Upper lobe of left lung (tissue), 6 donors: ENCODE data around the gene IL1RN. TPM values are rescaled to one million over a fixed set of nuclear protein-coding genes. Genes with fewer than 3 reads are reported as not detected.

Experiments used
- ATAC-seq, 2 donors: fragments of 200-7000 bp; cut with Tn5 transposase; one replicate each; pipeline ENCODE4 v1.9.1; 2022; ENCODE audit warnings: mild to moderate bottlenecking in 2 of 2, moderate library complexity in 2 of 2; ENCODE audit not compliant: low FRiP score in 2 of 2
- DNase-seq, 2 donors: peaks; one replicate each; pipeline ENCODE4 v3.0.0-alpha.2; 2019 to 2020
- H3K27ac ChIP-seq, 4 donors: fragments of 200-600 bp; sonication (generic); one replicate each; pipeline ENCODE4 v1.5.1; 2016 to 2019
- H3K27me3 ChIP-seq, 4 donors: fragments of 200-600 bp; sonication (generic); one replicate each; pipeline ENCODE4 v1.5.1; 2017 to 2019
- H3K36me3 ChIP-seq, 4 donors: fragments of 200-600 bp; sonication (generic); one replicate each; pipeline ENCODE4 v1.5.1; 2016 to 2019
- H3K4me1 ChIP-seq, 4 donors: fragments of 200-600 bp; sonication (generic); one replicate each; pipeline ENCODE4 v1.5.1; 2018 to 2019
- H3K4me3 ChIP-seq, 4 donors: fragments of 200-600 bp; sonication (generic); one replicate each; pipeline ENCODE4 v1.5.1; 2017 to 2019; ENCODE audit warnings: mild to moderate bottlenecking in 2 of 4, moderate library complexity in 1 of 4
- H3K9me3 ChIP-seq, 4 donors: fragments of 200-600 bp; sonication (generic); one replicate each; pipeline ENCODE4 v1.5.1; 2018 to 2019
- EP300 ChIP-seq, 4 donors: sonication (generic); formaldehyde crosslinking; IDR thresholded peaks; one replicate each; pipeline ENCODE4 v1.5.1; 2017; ENCODE audit warnings: antibody characterized with exemption in 4 of 4, control low read depth in 2 of 4
- POLR2A ChIP-seq, 4 donors: fragments of 450-650 bp; IDR thresholded peaks; one replicate each; pipeline ENCODE4 v1.5.1; 2016 to 2017; ENCODE audit warnings: antibody characterized with exemption in 4 of 4, mild to moderate bottlenecking in 2 of 4
- POLR2AphosphoS5 ChIP-seq, 2 donors: sonication (generic); formaldehyde crosslinking; IDR thresholded peaks; one replicate each; pipeline ENCODE4 v1.5.1; 2017; ENCODE audit warnings: antibody characterized with exemption in 2 of 2
- WGBS, 2 donors: methylation state at CpG; one replicate each; pipeline ENCODE4 v1.1.5; 2017 to 2018; 5-methylcytosine and 5-hydroxymethylcytosine counted together
- total RNA-seq, 6 donors: library from RNA; depleted of rRNA in 4 of 6; stranded (reverse); fragments of >200 nt in 4 of 6; gene quantifications; one replicate each; pipeline versions ENCODE4 v1.1.0 to v1.2.1, GENCODE V29; 2016 to 2021
- TF ChIP-seq, protein P1 (sequence below), 6 experiments: fragments of 450-650 bp in 4 of 6; fragments of 200-600 bp in 2 of 6; sonication (generic) in 2 of 6; IDR thresholded peaks; one replicate each; pipeline ENCODE4 v1.5.1; 2016 to 2019; ENCODE audit warnings: antibody characterized with exemption in 6 of 6
- donor health status: DM: no; HTN: no; CAD: no; lungs with moderate emphysema.
- donor health status: DM: no; HTN: yes; CAD: no; lungs with severe emphysema.

The IL1RN gene
- total RNA-seq, 6 donors from 2014 or later, result 2.0 to 40.6 (median 7.9) TPM

DNA sequence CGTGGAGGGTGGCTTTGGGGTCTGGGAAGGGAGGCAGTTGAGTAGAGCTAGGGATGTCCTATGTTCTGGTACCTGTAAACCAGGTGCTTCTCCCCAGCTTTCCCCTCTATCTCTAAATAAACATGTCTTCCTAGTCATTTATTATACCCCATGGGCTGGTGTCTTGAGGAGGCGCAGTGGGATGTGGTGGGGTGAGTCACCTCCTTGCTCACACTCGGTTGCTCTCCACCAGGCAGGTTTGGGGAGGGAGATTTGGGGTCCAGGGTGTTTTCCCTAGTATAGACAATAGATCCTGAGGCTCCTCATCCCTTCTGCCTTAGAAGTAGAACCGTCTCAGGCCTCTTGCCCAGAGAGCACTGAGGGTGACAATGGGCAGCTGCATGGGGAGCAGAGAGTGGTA is 51.5 kb downstream of the IL1RN start:
- no peaks in the 10 kb centered on the region for H3K9me3 ChIP-seq

DNA sequence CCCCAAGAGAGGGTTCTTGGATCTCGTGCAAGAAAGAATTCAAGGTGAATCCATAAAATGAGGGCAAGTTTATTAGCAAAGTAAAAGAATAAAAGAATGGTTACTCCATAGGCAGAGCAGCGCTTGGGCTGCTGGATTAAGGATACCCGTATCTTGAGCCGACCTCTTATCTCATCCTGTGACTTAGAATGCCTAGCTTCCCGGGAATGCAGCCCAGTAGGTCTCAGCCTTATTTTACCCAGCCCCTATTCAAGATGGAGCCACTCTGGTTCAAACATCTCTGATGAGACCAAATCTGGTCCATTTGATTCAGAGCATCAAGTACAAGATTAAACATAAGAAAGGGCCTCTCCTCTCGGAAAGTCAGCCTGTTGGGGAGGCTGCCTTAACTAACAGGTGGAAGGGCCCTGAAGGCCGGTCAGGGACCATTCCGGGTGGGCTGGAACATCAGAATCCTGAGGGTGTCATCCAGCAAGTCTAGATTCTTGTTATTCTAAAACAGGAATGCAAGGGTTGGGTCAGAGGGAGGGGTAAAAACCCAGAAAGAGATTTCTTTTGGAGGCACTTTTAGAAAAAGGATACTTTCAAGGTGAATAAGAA is 52.1 kb downstream of the IL1RN start:
- H3K27ac ChIP-seq, result no peak overlapping the region
- 96 to 98% methylated on average over 8 of the region's 8 CpGs for WGBS, 2 donors
- peaks cover 19 to 53% (median 37%) of the 10 kb centered on the region in 4 donors for H3K4me1 ChIP-seq
- no peaks in the 10 kb centered on the region for H3K27me3 ChIP-seq
- DNase-seq, result no peak
- peaks cover 0 to 2% (median 1%) of the 10 kb centered on the region in 4 donors for H3K36me3 ChIP-seq
- H3K9me3 ChIP-seq, result no peaks in the 10 kb centered on the region
- no peak for ATAC-seq
- TF ChIP-seq POLR2A (IDR thresholded peaks at IDR 0.05) (no peak), EP300 (IDR thresholded peaks at IDR 0.05) (no peak), POLR2AphosphoS5 (IDR thresholded peaks at IDR 0.05) (no peak)
- TF ChIP-seq, protein P1, sequence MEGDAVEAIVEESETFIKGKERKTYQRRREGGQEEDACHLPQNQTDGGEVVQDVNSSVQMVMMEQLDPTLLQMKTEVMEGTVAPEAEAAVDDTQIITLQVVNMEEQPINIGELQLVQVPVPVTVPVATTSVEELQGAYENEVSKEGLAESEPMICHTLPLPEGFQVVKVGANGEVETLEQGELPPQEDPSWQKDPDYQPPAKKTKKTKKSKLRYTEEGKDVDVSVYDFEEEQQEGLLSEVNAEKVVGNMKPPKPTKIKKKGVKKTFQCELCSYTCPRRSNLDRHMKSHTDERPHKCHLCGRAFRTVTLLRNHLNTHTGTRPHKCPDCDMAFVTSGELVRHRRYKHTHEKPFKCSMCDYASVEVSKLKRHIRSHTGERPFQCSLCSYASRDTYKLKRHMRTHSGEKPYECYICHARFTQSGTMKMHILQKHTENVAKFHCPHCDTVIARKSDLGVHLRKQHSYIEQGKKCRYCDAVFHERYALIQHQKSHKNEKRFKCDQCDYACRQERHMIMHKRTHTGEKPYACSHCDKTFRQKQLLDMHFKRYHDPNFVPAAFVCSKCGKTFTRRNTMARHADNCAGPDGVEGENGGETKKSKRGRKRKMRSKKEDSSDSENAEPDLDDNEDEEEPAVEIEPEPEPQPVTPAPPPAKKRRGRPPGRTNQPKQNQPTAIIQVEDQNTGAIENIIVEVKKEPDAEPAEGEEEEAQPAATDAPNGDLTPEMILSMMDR (IDR thresholded peaks at IDR 0.05), result no peak
- H3K4me3 ChIP-seq, result no peak overlapping the region

More for the DNA sequence above, 51.5 kb downstream of the IL1RN start:
- H3K4me1 ChIP-seq, result peaks cover 19 to 53% (median 37%) of the 10 kb centered on the region in 4 donors
- no peak for ATAC-seq
- H3K27ac ChIP-seq, result no peak overlapping the region
- 86% methylated on average over 4 of the region's 4 CpGs for WGBS, 2 donors
- DNase-seq, result no peak
- no peak for TF ChIP-seq EP300 (IDR thresholded peaks at IDR 0.05)
- no peak for TF ChIP-seq POLR2A (IDR thresholded peaks at IDR 0.05)
- TF ChIP-seq, protein P1 (IDR thresholded peaks at IDR 0.05), result no peak
- no peak for TF ChIP-seq POLR2AphosphoS5 (IDR thresholded peaks at IDR 0.05)
- peaks cover 0 to 2% (median 1%) of the 10 kb centered on the region in 4 donors for H3K36me3 ChIP-seq
- H3K4me3 ChIP-seq, result no peak overlapping the region
- H3K27me3 ChIP-seq, result no peaks in the 10 kb centered on the region

DNA sequence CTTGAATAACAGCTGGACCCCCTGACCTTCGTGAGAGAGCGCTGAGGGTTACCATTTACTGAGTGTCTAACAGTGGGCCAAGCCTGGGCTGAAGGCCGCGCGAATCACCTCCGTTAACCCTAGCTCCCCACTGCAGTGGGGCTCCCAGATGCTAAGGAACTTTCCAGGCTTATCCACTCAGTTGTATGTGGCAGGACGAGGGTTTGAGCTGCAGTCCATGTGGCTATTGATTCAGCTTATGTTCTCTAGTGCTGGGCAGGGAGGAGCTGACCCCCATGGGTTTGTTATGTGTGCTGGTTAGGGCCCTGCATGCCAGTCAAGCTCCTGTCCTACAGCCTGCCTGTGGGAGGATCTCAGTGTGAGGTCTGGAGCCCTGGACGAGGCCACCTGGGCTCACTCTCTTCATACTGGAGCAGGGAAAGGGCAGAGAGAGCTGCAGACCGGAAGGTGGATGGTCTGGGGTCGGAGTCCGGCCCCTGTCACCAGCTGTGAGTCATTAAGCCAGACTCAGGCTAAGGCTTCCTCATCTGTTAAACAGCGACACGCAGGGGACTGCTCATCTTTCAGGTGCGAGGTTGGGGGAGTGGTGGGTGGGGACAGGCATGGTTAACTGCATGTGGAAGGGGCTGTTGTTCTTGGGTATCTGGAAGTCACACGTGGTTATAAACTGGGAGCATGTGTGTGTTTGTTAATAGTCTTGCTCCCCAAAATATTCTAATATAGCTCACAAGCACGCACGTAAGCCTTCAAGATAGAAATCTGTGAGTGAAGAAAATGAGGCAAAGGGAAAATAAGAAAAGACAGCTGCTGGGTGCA is 52.9 kb downstream of the IL1RN start:
- H3K9me3 ChIP-seq, result no peaks in the 10 kb centered on the region
- H3K4me1 ChIP-seq, result peaks cover 19 to 55% (median 42%) of the 10 kb centered on the region in 4 donors
- no peak for TF ChIP-seq POLR2A (IDR thresholded peaks at IDR 0.05)
- TF ChIP-seq POLR2AphosphoS5 (IDR thresholded peaks at IDR 0.05), result no peak
- TF ChIP-seq, protein P1 (IDR thresholded peaks at IDR 0.05), result no peak
- no peak for TF ChIP-seq EP300 (IDR thresholded peaks at IDR 0.05)
- H3K36me3 ChIP-seq, result peaks cover 0 to 2% (median 1%) of the 10 kb centered on the region in 4 donors
- no peaks in the 10 kb centered on the region for H3K27me3 ChIP-seq
- ATAC-seq, result no peak
- H3K4me3 ChIP-seq, result no peak overlapping the region
- peak overlapping the region in 2 of 4 donors; percentile 6 to 75 for H3K27ac ChIP-seq
- DNase-seq, result no peak
- WGBS, 2 donors, result 82 to 88% methylated on average over 17 of the region's 17 CpGs

DNA sequence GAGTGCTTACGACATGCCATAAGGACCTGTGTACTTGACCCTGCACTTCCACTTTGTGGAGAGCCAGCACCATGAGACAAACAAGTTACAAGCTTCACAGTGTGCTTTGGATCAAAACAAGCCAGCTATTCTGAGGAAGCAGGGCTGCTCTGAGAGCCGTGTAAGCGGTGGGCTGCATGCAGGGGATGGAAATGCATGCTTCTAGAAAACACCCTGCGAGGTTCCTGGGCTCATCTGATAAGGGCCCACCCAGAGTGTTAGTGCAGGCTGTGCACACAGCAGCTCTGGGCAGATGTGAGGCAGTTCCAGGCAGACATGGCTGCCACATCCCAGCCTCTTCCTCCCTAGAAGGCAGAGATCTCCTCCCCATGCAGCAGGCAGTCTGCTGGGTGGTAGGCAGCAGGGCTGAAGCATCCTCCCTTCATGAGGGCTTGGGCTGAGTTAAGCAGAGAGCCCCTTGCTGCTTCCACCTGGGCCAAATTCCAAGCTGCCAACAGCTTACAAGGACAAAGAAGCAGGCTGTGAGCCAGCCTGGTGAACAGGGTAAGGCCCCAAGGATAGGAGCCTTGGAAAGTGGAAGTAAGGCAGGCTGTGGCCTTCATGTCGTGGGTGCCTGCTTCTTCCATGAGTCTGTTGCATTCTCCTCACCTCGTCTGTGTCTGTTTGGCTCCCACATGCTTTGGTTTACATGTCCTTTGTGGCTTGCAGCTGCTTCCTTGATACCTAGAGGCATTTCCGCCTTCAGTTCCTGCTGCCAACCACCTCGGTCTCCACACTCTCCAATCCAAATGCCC is 54.1 kb downstream of the IL1RN start:
- no peaks in the 10 kb centered on the region for H3K27me3 ChIP-seq
- H3K4me1 ChIP-seq, result peaks cover 19 to 56% (median 45%) of the 10 kb centered on the region in 4 donors
- TF ChIP-seq POLR2A (IDR thresholded peaks at IDR 0.05), result no peak
- peaks cover 0 to 2% (median 1%) of the 10 kb centered on the region in 4 donors for H3K36me3 ChIP-seq
- ATAC-seq, result peak; percentile 53 to 79
- no peak overlapping the region for H3K4me3 ChIP-seq
- DNase-seq, result peak in 1 of 2 donors; percentile 76
- H3K9me3 ChIP-seq, result no peaks in the 10 kb centered on the region
- WGBS, 2 donors, result 34 to 36% methylated on average over 7 to 8 of the region's 8 CpGs
- peak overlapping the region; percentile 39 to 78 (median 62) for H3K27ac ChIP-seq
